Subcutaneous adipose tissue (tissue), 4 donors: Measurements from ENCODE around the gene APOBEC3A. TPM values are rescaled to one million over a fixed set of nuclear protein-coding genes. Genes with fewer than 3 reads are reported as not detected.

Experiments used
- CTCF ChIP-seq: fragments of 450-650 bp; IDR thresholded peaks from one replicate; pipeline ENCODE4 v1.5.1; 2016; ENCODE audit warnings: low read depth, mild to moderate bottlenecking, control low read depth, antibody characterized with exemption, moderate library complexity
- total RNA-seq, 4 donors: library from RNA; depleted of rRNA; stranded (reverse); fragments of >200 nt; gene quantifications; one replicate each; pipeline ENCODE4 v1.1.0, GENCODE V29; 2016

Gene APOBEC3A
- total RNA-seq, 4 donors from 2014 or later = 0.51 to 0.75 (median 0.65) TPM; not detected in 1

- TF ChIP-seq CTCF = no peak
Measured at GRCh38 chr22:38964989-38965388, 7.6 kb downstream of the APOBEC3A start.

- no peak for TF ChIP-seq CTCF
Measured at GRCh38 chr22:38965614-38966379, 8.4 kb downstream of the APOBEC3A start.

- no peak for TF ChIP-seq CTCF
Measured at GRCh38 chr22:38966380-38966702, 8.9 kb downstream of the APOBEC3A start.

GRCh38 chr22:38966942-38967341 lies 9.5 kb downstream of the APOBEC3A start:
- no peak for TF ChIP-seq CTCF

GRCh38 chr22:38967451-38968450 lies 10.3 kb downstream of the APOBEC3A start:
- TF ChIP-seq CTCF = no peak

- TF ChIP-seq CTCF = no peak
Measured at GRCh38 chr22:38968801-38969200, 11.4 kb downstream of the APOBEC3A start.

- TF ChIP-seq CTCF = no peak
Measured at GRCh38 chr22:38970551-38970950, 13.1 kb downstream of the APOBEC3A start.
